Measurements from ENCODE around the gene IFITM1. TPM values are rescaled to one million over a fixed set of nuclear protein-coding genes. Genes with fewer than 3 reads are reported as not detected.

The IFITM1 gene
- total RNA-seq, 1 experiment from 2014 or later: 1,883 TPM

DNA sequence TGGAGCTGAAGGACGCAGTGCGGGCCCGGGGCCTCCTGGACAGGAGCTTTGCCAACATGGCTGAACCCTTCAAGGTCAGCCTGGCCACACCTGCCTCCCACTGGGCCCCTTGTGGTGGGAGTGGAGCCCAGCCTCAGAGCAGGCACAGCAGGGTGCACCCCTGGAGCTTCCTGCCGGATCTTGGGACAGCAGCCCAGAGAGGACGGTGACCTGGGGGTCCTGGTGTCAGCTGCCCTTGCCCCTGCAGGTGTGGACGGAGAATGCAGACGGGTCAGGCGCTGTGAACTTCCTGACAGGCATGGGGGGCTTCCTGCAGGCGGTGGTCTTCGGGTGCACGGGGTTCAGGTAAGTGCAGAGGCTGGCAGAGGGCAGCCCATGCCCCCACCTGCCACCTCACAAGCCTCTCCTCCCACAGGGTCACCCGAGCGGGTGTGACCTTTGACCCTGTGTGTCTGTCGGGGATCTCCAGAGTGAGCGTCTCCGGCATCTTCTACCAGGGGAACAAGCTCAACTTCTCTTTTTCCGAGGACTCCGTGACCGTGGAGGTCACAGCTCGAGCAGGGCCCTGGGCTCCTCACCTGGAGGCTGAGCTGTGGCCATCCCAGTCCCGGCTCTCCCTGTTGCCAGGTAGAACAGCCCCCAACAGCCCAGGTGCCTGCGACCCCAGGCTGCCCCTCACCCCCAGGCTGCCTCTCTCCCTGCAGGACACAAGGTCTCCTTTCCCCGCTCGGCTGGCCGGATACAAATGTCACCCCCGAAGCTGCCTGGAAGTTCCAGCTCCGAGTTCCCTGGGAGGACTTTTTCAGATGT lies 19.8 kb upstream of the IFITM1 start:
- DNase-seq (ENCODE audit: low read depth): no peak

DNA sequence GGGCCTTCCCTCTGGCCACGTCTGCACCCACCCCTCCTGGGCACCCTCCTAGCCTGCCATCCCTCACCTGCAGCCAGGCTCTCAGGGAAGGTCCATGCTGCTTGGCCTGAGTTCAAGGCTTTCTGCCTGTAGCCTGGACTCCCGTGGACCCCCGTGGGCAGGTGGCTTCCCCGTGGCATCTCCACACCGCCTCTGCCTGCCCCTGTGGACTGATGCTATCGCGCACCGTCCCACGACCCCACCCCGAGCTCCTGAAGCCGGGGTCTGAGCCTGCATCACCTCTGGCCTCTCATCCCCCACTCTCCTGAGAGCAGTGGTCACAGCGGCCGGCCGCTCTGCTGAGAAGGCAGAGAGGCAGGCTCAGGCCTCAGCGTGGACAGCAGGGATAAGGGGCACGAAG lies 19.1 kb upstream of the IFITM1 start:
- no peak for DNase-seq (ENCODE audit: low read depth)

DNA sequence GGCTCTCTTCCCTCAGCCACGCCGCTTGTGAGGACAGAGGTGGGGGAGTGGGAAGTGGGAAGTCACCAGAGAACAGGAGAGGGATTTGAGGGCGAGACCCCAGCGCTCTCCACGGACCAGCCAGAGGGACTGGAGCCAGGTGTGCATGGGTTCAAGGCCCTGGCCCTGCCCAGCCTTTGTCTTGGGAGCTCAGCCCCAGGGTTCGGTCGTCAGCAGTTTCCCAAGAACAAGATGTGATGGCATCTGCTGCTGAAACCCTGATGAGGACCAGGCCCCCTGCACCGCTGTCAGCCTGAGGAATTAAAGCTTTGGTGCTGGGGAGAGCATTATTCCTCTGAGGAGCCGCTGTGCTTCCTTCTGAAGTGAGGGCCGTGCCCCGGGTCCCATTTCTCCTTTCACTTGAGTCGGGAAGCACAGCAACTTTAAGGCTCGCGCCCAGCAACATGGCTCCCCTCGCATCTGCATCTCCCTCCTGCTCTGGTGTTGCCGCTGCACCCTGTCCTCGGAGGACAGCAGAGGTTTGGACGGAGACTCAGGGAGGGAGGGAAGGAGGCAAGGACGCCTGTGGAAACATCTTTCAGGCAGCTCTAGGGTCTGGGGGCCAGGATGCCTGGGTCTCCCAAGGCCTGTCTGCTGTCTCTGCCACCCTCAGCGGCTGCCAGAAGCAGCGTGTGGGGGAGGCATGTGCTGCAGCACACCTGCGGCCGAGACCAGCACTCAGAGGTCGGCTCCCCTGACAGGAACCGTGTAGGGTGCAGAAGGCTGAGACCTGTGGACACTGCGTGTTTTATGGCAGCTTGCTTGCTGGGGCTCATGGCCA lies 18.3 kb upstream of the IFITM1 start:
- no peak for DNase-seq (ENCODE audit: low read depth)

DNA sequence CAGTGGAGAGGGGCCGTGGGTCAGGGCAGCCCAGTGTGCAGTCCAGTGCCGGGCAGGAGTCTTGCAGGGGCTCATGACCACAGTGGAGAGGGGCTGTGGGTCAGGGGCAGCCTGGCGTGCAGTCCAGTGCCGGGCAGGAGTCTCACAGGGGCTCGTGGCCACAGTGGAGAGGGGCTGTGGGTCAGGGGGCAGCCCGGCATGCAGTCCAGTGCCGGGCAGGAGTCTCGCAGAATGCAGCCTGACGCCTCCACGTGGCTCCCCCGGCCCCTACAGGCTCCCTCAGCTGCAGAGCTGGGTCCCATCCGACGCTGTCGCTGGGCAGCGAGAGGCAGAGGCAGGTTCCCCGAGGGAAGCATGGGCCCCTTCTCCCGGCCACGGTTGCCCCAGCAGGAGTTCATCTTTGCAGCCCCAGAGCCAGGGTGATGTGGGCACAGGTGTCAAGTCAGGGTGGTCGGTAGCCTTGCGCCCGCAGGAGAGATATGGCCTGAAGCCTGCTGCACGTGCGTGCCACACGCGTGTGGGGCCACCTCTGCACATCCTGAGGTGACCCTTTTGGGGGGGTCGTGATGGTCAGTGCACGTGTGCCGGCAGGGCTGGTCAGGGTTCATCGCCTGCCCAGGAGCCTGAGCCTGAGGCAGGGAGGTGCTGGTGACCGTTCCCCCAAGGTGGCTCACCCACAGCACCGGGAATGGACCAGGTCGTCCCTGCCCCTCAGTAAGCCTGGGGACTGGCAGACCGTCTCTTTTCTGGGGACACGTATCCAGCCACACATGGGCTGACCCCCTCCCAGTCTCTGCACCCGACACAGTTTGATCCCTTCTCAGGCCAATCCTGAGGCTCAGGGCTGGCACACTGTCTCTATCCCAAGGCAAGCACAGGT lies 17.4 kb upstream of the IFITM1 start:
- no peak for DNase-seq (ENCODE audit: low read depth)

DNA sequence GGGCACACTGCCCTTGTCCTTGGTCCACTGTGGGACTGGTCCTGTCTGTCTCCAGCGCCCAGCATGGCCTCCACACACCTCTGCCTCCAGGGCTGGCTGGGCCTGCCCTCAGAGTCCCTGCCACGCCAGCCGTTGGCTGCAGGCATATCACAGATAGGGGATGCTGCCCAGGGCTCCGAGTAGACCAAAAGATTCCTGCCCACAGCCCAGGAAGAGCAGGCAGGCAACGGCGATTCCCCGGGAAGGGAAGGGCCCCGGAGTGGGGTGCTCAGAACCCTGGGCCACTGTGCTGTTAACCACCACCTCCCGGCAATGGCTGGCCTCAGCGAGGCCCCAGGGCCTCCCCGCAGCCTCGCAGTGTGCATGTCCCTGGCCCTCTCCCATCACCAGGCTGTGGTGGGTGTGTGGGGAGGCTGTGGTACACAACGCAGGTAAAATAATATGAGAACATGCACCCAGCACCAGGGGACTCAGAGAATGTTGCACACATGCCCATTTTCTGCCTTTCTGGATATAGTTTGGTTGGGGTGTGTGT lies 16.7 kb upstream of the IFITM1 start:
- DNase-seq (ENCODE audit: low read depth): no peak

DNA sequence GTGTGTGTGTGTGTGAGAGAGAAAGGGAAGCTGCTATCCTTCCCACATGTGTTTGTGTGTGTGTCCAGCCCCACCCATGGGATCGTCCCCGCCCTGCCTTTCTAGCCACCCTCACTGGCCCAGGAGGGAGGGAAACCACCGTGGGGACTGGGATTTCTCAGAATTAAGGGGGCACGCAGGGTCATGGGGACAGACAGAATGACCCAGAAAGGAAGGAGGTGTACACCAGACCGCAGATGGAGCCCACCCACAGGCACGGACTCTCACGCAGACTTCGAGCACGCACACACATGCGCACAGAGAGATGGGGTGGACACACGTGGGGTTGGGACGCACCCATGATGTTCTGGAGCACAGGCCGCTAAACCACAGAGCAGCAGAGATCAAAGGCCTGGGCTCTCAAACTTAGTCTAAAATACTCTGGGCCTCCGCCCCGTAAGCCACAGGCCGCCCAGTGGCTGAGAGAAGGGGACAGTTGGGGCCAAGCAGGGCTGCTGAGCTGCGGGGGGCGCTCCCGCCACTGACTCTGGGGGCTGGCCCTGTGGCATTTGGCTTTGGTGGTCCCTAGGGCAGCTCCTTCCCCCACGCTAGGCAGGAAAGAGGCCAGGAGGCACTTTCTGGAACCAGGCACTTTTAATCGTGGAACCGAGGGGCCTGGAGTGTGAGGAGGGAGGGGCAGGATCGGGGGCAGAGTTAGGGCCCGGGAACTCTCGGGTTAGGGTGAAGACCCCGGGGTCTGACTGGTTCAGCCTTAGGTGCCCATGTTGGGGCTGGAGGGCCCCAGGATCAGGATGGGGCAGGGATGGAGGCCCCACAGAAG lies 16.0 kb upstream of the IFITM1 start:
- no peak for DNase-seq (ENCODE audit: low read depth)

DNA sequence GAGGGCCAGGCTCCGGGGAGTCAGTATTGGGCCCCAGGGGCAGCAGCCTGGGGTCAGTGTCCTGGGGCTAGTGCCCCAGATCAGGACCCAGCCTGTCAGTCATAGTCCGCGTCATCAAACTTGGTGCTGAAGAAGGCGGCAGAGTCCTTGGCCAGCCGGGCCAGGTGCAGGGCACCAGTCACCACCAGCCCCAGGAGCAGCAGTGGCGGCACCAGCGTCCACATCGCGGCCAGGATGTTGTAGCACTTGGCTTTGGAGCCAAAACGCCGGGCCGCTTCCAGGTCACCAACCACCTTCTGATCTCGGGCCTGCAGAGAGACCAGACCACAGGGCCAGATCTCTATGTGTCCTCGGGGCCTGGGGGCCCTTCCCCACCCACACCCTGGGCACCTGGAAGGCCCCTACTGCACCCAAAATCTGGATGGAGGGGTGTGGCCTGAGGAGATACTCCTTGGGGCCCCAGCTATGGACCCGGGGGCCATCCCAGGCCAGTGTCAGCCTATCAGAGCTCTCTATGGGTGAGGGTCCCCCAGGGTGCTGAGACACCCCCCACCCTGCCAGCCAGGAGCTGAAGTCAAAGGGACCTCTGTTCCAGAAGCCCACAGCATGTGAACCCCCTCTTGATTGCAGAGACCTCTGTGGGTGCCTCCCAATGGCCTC lies 15.3 kb upstream of the IFITM1 start:
- DNase-seq (ENCODE audit: low read depth): no peak

DNA sequence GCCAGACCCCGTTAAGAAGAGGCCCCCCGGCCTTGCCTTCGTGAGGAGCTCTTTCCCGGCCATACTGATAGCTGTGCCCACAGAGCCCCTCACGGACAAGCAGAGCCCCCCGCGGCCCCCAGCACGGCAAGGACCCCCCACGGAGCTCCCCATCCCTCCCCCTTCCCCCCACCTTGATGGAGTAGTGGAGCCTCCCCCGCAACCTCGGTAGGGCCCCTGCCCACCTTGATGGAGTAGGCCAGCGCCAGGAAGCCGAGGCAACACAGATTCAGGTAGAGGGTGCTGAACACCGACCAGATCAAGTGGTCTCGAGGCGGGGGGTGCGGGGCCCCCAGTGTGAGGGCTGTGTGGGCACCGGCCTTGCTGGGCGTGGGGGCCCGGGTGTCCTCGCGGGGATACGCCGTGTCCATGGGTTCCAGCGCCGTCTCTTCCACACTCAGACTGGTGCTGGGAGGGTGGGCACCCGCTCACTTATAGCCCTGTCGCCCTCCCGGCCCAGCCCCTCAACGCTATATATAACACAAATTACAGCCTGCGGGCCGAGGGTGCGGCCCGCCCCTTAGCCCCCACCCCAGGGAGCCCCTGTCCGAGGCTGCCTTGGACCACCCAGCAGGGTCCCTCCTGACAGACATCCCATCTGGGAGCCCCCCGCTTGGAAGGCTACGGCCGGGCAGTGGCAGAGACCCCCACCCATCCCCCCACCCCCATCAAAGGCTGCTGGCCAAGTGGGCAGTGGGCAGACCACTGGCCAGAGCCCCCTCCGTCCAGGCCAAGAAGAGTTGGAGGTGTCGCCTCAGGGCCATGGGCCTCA lies 14.6 kb upstream of the IFITM1 start, which contains the start of gene IFITM5:
Gene IFITM5 (minus strand): TSS at position 446 of the 811 bp plus-strand sequence. CDS start 36 bp downstream, at position 410.
- no peak for DNase-seq (ENCODE audit: low read depth)

DNA sequence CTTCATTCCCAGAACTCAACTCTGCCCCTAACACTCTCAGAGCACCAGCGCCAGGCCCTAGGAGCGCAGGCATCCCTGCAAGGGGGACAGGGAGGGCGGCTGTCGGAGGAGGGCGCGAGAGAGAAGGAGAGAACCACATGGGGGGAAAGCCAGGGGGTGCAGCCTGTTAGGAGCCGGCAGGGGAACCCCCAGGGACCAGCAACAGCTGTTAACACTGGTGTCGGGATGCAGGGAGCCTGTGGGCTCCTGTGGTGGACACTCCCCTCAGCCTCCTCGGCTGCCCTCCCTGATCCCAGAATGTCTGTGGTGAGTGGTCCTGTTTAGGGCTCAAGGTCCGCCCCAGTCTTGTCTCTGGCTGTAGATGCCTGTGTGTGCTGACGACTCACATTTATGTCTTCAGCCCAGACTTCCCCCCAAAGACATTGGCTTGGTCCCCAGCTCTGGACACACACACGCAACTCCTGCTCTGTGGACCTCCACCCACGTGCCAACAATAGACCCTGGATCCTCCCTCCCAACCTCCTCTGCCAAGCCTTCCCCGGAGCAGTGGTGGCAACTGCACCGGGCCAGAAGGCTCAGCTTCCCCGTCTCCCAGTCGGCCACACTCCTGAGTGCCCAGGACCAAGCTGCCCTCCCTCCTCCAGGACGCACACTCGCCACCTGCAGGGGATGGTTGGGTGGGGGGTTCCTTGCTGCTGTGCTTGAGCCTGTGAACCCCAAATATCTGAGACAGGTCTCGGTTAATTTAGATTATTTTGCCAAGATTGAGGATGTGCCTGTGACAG lies 13.7 kb upstream of the IFITM1 start:
- no peak for DNase-seq (ENCODE audit: low read depth)

DNA sequence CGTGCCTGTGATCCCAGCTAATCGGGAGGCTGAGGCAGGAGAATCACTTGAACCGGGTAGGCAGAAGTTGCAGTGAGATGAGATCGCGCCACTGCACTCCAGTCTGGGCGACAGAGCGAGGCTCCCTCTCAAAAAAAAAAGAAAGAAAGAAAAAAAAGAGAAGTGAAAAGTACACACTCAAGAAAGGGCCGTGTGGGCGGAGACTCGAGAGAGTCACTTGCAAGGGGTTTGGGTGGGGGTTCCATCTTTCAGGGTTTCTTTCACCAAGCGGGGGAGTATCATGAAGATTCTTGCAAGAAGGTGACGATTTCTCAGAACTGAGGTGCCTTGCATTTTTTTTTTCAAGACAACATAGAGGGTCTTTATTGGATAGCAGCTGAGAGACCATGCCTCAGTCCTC lies 10.5 kb upstream of the IFITM1 start:
- DNase-seq (ENCODE audit: low read depth): no peak

DNA sequence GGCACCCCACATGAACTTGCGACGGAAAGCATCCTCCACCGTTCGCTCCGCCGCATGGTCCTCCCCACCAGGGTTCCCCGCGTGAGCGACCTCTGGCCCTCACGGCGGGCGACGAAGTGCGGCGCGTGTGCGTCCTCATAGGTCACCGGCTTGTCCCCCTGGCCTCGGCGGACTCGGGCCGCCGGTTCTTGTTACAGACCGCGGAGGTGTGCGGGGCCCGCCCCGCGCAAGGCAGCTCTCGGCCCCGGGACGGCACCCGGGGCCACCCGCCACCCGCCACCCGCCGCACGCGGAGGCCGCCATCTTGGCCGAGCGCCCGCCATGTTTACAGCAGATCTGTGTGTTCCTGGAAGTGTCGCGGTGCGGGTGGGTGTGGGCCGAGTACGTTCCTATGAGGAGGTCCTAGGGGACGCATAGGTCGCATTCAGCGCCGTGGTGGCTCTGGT lies 9.8 kb upstream of the IFITM1 start:
- DNase-seq (ENCODE audit: low read depth): no peak

DNA sequence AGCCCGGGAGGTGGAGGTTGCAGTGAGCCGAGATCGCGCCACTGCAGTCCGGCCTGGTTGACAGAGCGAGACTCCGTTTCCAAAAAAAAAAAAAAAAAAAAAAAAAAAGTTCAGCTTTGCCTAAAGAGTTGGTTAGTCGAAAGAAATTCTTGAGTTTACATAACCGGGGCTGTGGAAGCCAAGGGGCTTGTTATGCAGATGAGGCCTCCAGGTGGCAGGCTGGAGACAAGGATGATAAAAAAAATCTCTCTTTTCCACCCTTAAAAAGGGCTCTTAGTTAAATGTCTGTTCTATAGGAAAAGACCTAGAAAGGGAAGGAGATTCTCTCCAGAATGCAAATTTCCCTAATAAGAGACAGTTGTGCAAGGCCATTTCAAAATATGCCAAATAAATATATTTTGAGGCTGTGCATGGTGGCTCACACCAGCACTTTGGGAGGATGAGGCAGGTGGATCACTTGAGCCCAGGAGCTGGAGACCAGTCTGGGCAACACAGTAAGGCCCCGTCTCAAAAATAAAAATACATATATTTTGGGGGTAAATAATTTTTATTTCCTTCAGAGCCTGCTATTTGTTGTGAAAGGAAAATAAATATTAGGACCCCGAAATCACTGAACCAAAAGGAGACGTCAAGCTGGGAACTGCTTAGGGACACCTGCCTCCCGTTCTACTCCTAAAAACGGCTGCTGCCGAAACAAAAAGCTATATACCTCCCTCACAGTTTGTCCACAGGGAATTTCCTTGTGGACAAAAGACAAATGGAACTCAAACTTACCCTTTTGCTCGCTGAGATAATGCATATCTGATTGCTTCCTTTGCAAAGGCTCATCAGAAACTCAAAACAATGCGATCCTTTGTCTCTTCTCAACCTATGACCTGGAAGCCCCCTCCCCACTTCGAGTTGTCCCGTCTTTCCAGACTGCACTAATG lies 8.7 kb upstream of the IFITM1 start:
- peak; percentile 69 for DNase-seq (ENCODE audit: low read depth)

DNA sequence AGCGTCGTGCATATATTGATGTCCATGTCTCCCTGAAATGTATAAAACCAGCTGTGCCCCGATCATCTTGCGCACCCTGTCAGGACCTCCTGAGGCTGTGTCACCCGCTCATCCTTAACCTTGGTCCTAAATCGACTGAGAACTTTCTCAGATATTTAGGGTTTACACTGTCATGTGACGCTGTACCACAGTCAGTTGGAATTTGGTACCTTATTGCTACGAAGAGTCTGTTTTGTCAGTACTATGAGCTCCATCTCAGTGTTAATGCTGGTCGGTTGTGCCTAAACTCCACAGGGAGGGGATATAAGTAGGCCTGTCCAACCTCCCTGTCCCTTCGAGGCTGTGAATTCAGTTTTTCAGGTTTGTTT lies 8.0 kb upstream of the IFITM1 start:
- no peak for DNase-seq (ENCODE audit: low read depth)

DNA sequence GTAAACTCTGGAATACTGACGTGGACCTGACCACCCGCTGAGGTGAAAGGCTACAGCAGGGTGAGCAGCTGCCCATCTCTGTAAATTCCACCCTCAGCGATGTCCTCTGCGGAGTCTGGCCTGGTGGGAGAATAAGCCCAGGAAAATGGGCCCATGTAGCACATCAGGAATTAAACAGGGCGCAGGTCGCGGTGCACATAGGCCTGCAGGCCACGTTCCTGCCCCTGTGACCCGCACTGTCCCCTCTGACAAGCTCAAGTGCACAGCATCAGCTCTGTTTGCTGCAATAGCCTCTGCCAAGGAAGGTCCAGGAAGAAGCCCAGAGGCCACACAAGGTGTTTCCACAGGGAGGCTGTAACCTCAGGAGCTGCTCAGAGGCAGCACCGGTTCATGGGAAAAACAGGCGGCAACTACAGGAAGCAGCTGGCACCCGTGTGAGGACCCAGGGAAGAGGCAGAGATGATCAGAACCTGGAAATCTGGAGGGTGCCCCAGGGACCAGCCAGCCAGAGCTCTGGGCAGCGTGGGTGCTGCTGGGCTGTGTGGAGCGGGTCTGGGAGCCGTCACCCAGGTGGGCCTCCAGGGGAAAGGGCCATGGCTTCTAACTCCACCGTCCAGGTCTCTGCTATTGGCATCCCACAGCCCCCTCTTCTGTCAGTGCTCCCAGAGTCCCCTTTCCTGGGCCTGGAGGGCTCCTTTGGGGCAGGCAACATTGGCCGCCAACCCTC lies 7.0 kb upstream of the IFITM1 start:
- DNase-seq (ENCODE audit: low read depth): no peak

DNA sequence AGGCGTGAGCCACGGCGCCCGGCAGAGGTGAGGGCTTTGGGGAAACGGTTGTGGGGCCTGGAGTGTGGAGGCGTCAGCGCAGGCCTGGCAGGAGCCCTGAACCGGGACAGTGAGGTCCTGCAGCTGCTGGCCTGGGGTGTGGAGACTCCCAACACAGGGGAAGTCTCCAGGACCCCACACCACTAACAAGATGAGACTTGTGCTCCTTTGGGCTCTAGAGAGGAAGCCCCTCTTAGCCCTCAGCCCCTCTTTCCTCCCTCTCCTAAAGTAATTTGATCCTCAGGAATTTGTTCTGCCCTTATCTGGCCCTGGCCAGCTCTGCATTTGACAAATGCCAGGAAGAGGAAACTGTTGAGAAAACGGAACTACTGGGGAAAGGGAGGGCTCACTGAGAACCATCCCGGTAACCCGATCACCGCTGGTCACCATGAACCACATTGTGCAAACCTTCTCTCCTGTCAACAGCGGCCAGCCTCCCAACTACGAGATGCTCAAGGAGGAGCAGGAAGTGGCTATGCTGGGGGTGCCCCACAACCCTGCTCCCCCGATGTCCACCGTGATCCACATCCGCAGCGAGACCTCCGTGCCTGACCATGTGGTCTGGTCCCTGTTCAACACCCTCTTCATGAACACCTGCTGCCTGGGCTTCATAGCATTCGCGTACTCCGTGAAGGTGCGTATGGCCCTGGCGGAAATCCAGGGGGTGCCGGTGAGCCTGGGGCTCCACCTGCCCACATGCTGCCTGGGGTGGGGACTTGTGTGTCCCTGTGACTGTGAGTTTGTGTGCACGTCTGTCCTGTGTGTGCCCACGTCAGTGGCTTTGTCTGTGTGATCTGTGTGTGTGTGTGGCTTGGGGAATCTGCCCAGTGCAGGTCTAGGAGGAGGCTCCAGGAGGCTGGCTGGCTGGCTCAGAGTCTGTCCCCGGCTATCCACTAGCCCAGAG lies 5.8 kb upstream of the IFITM1 start, which contains the start of gene IFITM2:
Gene IFITM2 (plus strand): TSS at position 51 of the 943 bp plus-strand sequence. CDS start 377 bp downstream, at position 428.
- DNase-seq (ENCODE audit: low read depth): peak; percentile 85
